Measurements from ENCODE around the gene GNLY.

The GNLY gene

GRCh38 chr2:85704038-85704437 is 9.9 kb downstream of the GNLY start:
- no peaks in the 10 kb centered on the region for H3K36me3 ChIP-seq
- TF ChIP-seq CTCF (IDR thresholded peaks at IDR 0.05): no peak
- DNase-seq: no peak
- H3K27me3 ChIP-seq: no peaks in the 10 kb centered on the region
- no peaks in the 10 kb centered on the region for H3K9me3 ChIP-seq
- intact Hi-C loops (cut with DNase I; ENCODE audit: low total_unique reads): no loop called here
- H3K27ac ChIP-seq: no peak overlapping the region
- H3K4me1 ChIP-seq: peaks cover 0 to 28% (median 19%) of the 10 kb centered on the region in 4 donors
- H3K4me3 ChIP-seq: no peak overlapping the region

GRCh38 chr2:85704800-85705679 is 10.9 kb downstream of the GNLY start:
- Histone ChIP-seq H3K27ac (peak overlapping the region; percentile 52 to 55), H3K4me1 (peaks cover 0 to 37% (median 19%) of the 10 kb centered on the region in 4 donors), H3K4me3 (no peak overlapping the region), H3K9me3 (no peaks in the 10 kb centered on the region), H3K27me3 (no peaks in the 10 kb centered on the region), H3K36me3 (no peaks in the 10 kb centered on the region)
- intact Hi-C loops (cut with DNase I; ENCODE audit: low total_unique reads): loop anchor here (5.0 kb wide), 1 partner anchor 68 kb away; no protein-coding TSS in a partner anchor
- peak in 1 of 2 donors; percentile 57 for DNase-seq
- no peak for TF ChIP-seq CTCF (IDR thresholded peaks at IDR 0.05)

GRCh38 chr2:85705680-85706039 is 11.5 kb downstream of the GNLY start:
- Histone ChIP-seq H3K27ac (peak overlapping the region; percentile 61 to 63), H3K36me3 (no peaks in the 10 kb centered on the region), H3K27me3 (no peaks in the 10 kb centered on the region), H3K4me1 (peaks cover 0 to 42% (median 19%) of the 10 kb centered on the region in 4 donors), H3K4me3 (no peak overlapping the region), H3K9me3 (no peaks in the 10 kb centered on the region)
- intact Hi-C loops (cut with DNase I; ENCODE audit: low total_unique reads): loop anchor here (5.0 kb wide), 1 partner anchor 68 kb away; no protein-coding TSS in a partner anchor
- no peak for TF ChIP-seq CTCF (IDR thresholded peaks at IDR 0.05)
- peak; percentile 81 to 85 for DNase-seq

GRCh38 chr2:85706063-85706462 is 11.9 kb downstream of the GNLY start:
- TF ChIP-seq CTCF (IDR thresholded peaks at IDR 0.05): no peak
- no peaks in the 10 kb centered on the region for H3K27me3 ChIP-seq
- H3K4me3 ChIP-seq: no peak overlapping the region
- no peaks in the 10 kb centered on the region for H3K36me3 ChIP-seq
- intact Hi-C loops (cut with DNase I; ENCODE audit: low total_unique reads): loop anchor here (5.0 kb wide), 1 partner anchor 69 kb away; no protein-coding TSS in a partner anchor
- peaks cover 0 to 42% (median 19%) of the 10 kb centered on the region in 4 donors for H3K4me1 ChIP-seq
- peak in 1 of 2 donors; percentile 54 for DNase-seq
- H3K9me3 ChIP-seq: no peaks in the 10 kb centered on the region
- peak overlapping the region; percentile 61 to 63 for H3K27ac ChIP-seq

GRCh38 chr2:85706599-85707296 is 12.6 kb downstream of the GNLY start:
- Histone ChIP-seq H3K9me3 (no peaks in the 10 kb centered on the region), H3K4me3 (no peak overlapping the region), H3K27ac (peak overlapping the region; percentile 61 to 63), H3K4me1 (peaks cover 0 to 42% (median 19%) of the 10 kb centered on the region in 4 donors), H3K27me3 (no peaks in the 10 kb centered on the region), H3K36me3 (no peaks in the 10 kb centered on the region)
- peak; percentile 68 to 77 for DNase-seq
- no peak for TF ChIP-seq CTCF (IDR thresholded peaks at IDR 0.05)
- intact Hi-C loops (cut with DNase I; ENCODE audit: low total_unique reads): loop anchor here (5.0 kb wide), 1 partner anchor 69 kb away; no protein-coding TSS in a partner anchor
